Measurements from ENCODE around the gene LLGL1. TPM values are rescaled to one million over a fixed set of nuclear protein-coding genes. Genes with fewer than 3 reads are reported as not detected.

LLGL1 gene
- total and polyA plus RNA-seq, 2 donors (not counting 3 experiments of a cell fraction or from before 2014, with no cell fraction given) = 34.9 to 47.1 TPM

GRCh38 chr17:18278867-18279266, 53.4 kb downstream of the LLGL1 start:
- Histone ChIP-seq H3K27me3 (ENCODE audit: control insufficient read depth in 2 of 2, insufficient read depth in 2 of 2, low read length in 2 of 2) (no peaks in the 10 kb centered on the region), H3K36me3 (ENCODE audit: control insufficient read depth in 2 of 2, extremely low read depth in 1 of 2, insufficient read depth in 2 of 2, low read length in 2 of 2) (peaks cover 27 to 47% of the 10 kb centered on the region in 2 experiments), H3K79me2 (ENCODE audit: control insufficient read depth, insufficient read depth, low read length) (no peaks in the 10 kb centered on the region), H3K9ac (replicated peaks; ENCODE audit: extremely low read depth, insufficient read depth, low read length) (no peak overlapping the region), H4K20me1 (replicated peaks; ENCODE audit: control insufficient read depth, extremely low read depth, insufficient read depth, low read length) (no peaks in the 10 kb centered on the region), H3K4me3 (replicated peaks in 1 of 3; ENCODE audit: insufficient read depth in 1 of 3, low read depth in 1 of 3, low read length in 3 of 3) (no peak overlapping the region), H3K27ac (ENCODE audit: insufficient read depth, low read depth, low read length) (no peak overlapping the region), H2AFZ (ENCODE audit: low read depth, low read length) (no peak overlapping the region), H3K9me1 (replicated peaks; ENCODE audit: control insufficient read depth, extremely low read depth, insufficient read depth, low read length) (no peaks in the 10 kb centered on the region), H3K9me3 (replicated peaks; ENCODE audit: control insufficient read depth, insufficient read depth, low read length) (no peaks in the 10 kb centered on the region), H3K4me1 (ENCODE audit: control insufficient read depth, extremely low read depth, insufficient read depth, low read length) (no peaks in the 10 kb centered on the region), H3K4me2 (ENCODE audit: insufficient read depth, low read length) (no peak overlapping the region)
- no peak for DNase-seq (ENCODE audit: low read depth, low spot score)
- no TSS peak for BruUV-seq (replicated peaks)
- dilution Hi-C loops (cut with MboI; ENCODE audit: extremely low pct_ligation_motif_present, low sequenced_read_pairs) (no loop called here), intact Hi-C loops (cut with micrococcal nuclease) (no loop called here)
- CTCF ChIA-PET = no interaction called here
- FAIRE-seq = no peak
- no peak for TF ChIP-seq JUN (IDR thresholded peaks at IDR 0.05; ENCODE audit: borderline replicate concordance, insufficient read depth, insufficient read length, low read depth)
- no peak for TF ChIP-seq EZH2 (IDR thresholded peaks at IDR 0.05; ENCODE audit: borderline replicate concordance, low read depth, low read length, severe bottlenecking)
- TF ChIP-seq MYC (IDR thresholded peaks at IDR 0.05; ENCODE audit: low read depth, low read length) = no peak
- TF ChIP-seq GATA2 (IDR thresholded peaks at IDR 0.05; ENCODE audit: insufficient read depth, insufficient read length, low read depth, low read length) = no peak
- TF ChIP-seq POLR2AphosphoS5 (IDR thresholded peaks at IDR 0.05; ENCODE audit: insufficient read depth, low read depth, low read length) = no peak
- TF ChIP-seq FOS (IDR thresholded peaks at IDR 0.05; ENCODE audit: borderline replicate concordance, insufficient read depth, low read length) = no peak
- no peak for TF ChIP-seq MAX (IDR thresholded peaks at IDR 0.05; ENCODE audit: insufficient read depth, insufficient read length)
- TF ChIP-seq CTCF (IDR thresholded peaks at IDR 0.05; ENCODE audit: extremely low read depth in 1 of 2, insufficient read depth in 1 of 2, low read depth in 1 of 2, low read length in 2 of 2) = no peak
- no peak for TF ChIP-seq POLR2A (IDR thresholded peaks at IDR 0.05; ENCODE audit: low read depth, low read length)
- POLR2A ChIA-PET = interaction anchor here (0.6 kb wide), 1 partner anchor 13 kb away, joined by 3 read pairs; no protein-coding TSS in a partner anchor
